ENCODE results near the gene SDK1.

DNA sequence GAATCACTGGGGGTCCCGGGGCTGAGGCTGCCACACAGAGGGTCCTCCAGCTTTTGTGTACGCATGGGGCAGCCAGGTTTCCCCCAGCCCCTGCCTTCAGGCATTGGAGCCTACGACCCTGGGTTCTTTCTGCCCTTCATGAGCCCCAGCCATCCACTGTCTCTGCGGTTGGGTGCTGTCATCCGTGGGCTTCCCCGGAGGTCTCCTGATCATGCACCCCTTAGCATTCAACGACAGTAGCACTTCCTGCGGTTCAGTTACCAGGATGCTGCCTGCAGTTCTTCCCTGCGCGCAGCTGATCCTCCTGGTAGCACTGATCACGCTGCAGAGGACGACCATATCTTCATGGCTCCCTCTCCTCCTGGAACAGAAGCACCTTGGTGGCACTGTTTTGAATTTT is 676.3 kb downstream of the SDK1 start:
- TF ChIP-seq CTCF (IDR thresholded peaks at IDR 0.05) (no peak), POLR2A (IDR thresholded peaks at IDR 0.05) (no peak), EP300 (IDR thresholded peaks at IDR 0.05) (no peak)
